ENCODE measurements around the gene ZNF597. TPM values are rescaled to one million over a fixed set of nuclear protein-coding genes. Genes with fewer than 3 reads are reported as not detected.

The ZNF597 gene
- total RNA-seq, 1 donor from 2014 or later, result 1.7 TPM

GRCh38 chr16:3383045-3383448 is 60.3 kb downstream of the ZNF597 start:
- intact Hi-C loops (cut with micrococcal nuclease), result no loop called here
- H3K9me3 ChIP-seq (replicated peaks), result peaks cover 19% of the 10 kb centered on the region

More at GRCh38 chr16:3383045-3383448, 60.3 kb downstream of the ZNF597 start:
- TF ChIP-seq CTCF (IDR thresholded peaks at IDR 0.05; ENCODE audit: borderline replicate concordance), result no peak
- no peaks in the 10 kb centered on the region for H3K4me1 ChIP-seq
- no peak for DNase-seq
- peaks cover 85% of the 10 kb centered on the region for H3K36me3 ChIP-seq
- H3K27ac ChIP-seq (replicated peaks), result no peak overlapping the region
- no peaks in the 10 kb centered on the region for H3K27me3 ChIP-seq (ENCODE audit: low read depth)
- H3K4me3 ChIP-seq, result no peak overlapping the region

Small RNAs within 50 kb of the gene (microRNA-seq; reads per million reads assigned to microRNA genes)
- not detected for gene MIR6126

Other genes with a start within 250 kb of the ZNF597 start
- gene ZNF200, start 208.3 kb downstream of the ZNF597 start, total RNA-seq, result 5.8 TPM
- 0.49 TPM for gene MEFV, start 186.9 kb downstream of the ZNF597 start, total RNA-seq
- gene ZNF263, start 160.0 kb downstream of the ZNF597 start, total RNA-seq, result 9.9 TPM
- 9.7 TPM for gene TIGD7, start 138.1 kb downstream of the ZNF597 start, total RNA-seq
- gene ZNF75A, start 138.0 kb downstream of the ZNF597 start, total RNA-seq, result 19.2 TPM
- 0.22 TPM for gene OR2C1, start 87.6 kb downstream of the ZNF597 start, total RNA-seq
- gene ZSCAN32, start 42.5 kb downstream of the ZNF597 start, total RNA-seq, result 5.9 TPM
- gene ZNF174, start 42.3 kb downstream of the ZNF597 start, total RNA-seq, result 10.1 TPM
- gene NAA60, start 176 bp upstream of the ZNF597 start, total RNA-seq, result 38.2 TPM
- gene C16orf90, start 52.0 kb upstream of the ZNF597 start, total RNA-seq, result not detected
- gene CLUAP1, start 57.5 kb upstream of the ZNF597 start, total RNA-seq, result 14.4 TPM
- gene NLRC3, start 133.9 kb upstream of the ZNF597 start, total RNA-seq, result 0.93 TPM
- gene SLX4, start 168.1 kb upstream of the ZNF597 start, total RNA-seq, result 2.5 TPM
- gene DNASE1, start 211.2 kb upstream of the ZNF597 start, total RNA-seq, result 7.7 TPM

Data from left ventricle myocardium inferior (tissue), 1 donor.